ENCODE data around the gene NWD2. TPM values are rescaled to one million over a fixed set of nuclear protein-coding genes. Genes with fewer than 3 reads are reported as not detected.

Gene NWD2
- total and polyA plus RNA-seq, 10 of the 15 experiments (the other 5 are each of a cell fraction or from before 2014, with no cell fraction given): not detected

GRCh38 chr4:37453281-37453998 lies 208.9 kb downstream of the NWD2 start (continued):
- TF ChIP-seq USF1 (IDR thresholded peaks at IDR 0.05; ENCODE audit: borderline replicate concordance, extremely low read length, insufficient read depth, low read depth, low read length) (peak; percentile 94), MAX (IDR thresholded peaks at IDR 0.05; ENCODE audit: low read depth, low read length) (0 out of 2 replicates have a peak, but pooled peaks have one; percentile 41)

GRCh38 chr4:37453999-37454800 lies 209.7 kb downstream of the NWD2 start:
- no peak overlapping the region for H3K27ac ChIP-seq (ENCODE audit: control insufficient read depth, insufficient read depth)
- intact Hi-C loops (cut with micrococcal nuclease; ENCODE audit: unreplicated experiment): loop anchor here (1.0 to 2.0 kb wide), 2 partner anchors 112 to 339 kb away; no protein-coding TSS in a partner anchor
- H2AFZ ChIP-seq (ENCODE audit: control insufficient read depth, low read depth, low read length): no peak overlapping the region
- in situ Hi-C loops (cut with MboI): loop anchor here (5.0 to 10.0 kb wide), 2 partner anchors 113 to 581 kb away; no protein-coding TSS in a partner anchor
- RAD21 ChIA-PET (ENCODE audit: unreplicated experiment): interaction anchor here (1.5 to 1.6 kb wide), 2 partner anchors 112 to 120 kb away, joined by 3 to 6 read pairs; no protein-coding TSS in a partner anchor
- no peak overlapping the region for H3K9ac ChIP-seq (ENCODE audit: control insufficient read depth, insufficient read depth, low read length)
- no peaks in the 10 kb centered on the region for H4K20me1 ChIP-seq (ENCODE audit: control insufficient read depth, insufficient read depth)
- no peak for DNase-seq (ENCODE audit: low read depth, low spot score)
- H3K4me3 ChIP-seq: no peak overlapping the region; the same call in 1 of the 2 replicates
- SMC1A ChIA-PET (ENCODE audit: uncharacterized antibody, unreplicated experiment): interaction anchor here (1.1 to 2.2 kb wide), 6 partner anchors 10 to 143 kb away, joined by 3 to 27 read pairs (median 4); no protein-coding TSS in a partner anchor
- H3K4me1 ChIP-seq (ENCODE audit: control insufficient read depth, insufficient read depth, low read length): peaks cover 3% of the 10 kb centered on the region; the same call in 1 of the 2 replicates
- CTCF ChIA-PET: interaction anchor here (0.7 to 3.3 kb wide), 8 partner anchors 11 to 666 kb away, joined by 3 to 36 read pairs (median 5); no protein-coding TSS in a partner anchor
- FAIRE-seq: no peak
- ATAC-seq: no peak
- no peaks in the 10 kb centered on the region for H3K36me3 ChIP-seq (ENCODE audit: control insufficient read depth in 2 of 2, insufficient read depth in 2 of 2, low read length in 1 of 2)
- POLR2A ChIA-PET: no interaction called here
- peaks cover 8 to 13% of the 10 kb centered on the region in 2 experiments for H3K27me3 ChIP-seq (replicated peaks in 1 of 2; ENCODE audit: control insufficient read depth in 2 of 2, insufficient read depth in 2 of 2, low read length in 1 of 2)
- 10% methylated on average over 32 of the region's 32 CpGs for WGBS (ENCODE audit: insufficient coverage, insufficient replicate concordance, low lambda C conversion rate, missing lambda C conversion rate)
- H3K4me2 ChIP-seq (ENCODE audit: control insufficient read depth, insufficient read depth): peak overlapping the region; percentile 80
- BruUV-seq (replicated peaks): no TSS peak
- no peak for TF ChIP-seq EED (IDR thresholded peaks at IDR 0.05; ENCODE audit: low read depth)
- no peak for TF ChIP-seq SIN3A (IDR thresholded peaks at IDR 0.05; ENCODE audit: low read depth, low read length)
- TF ChIP-seq MTA3 (IDR thresholded peaks at IDR 0.05; ENCODE audit: borderline replicate concordance, low read length): no peak
- TF ChIP-seq BCL11A (IDR thresholded peaks at IDR 0.05; ENCODE audit: low read depth, low read length): no peak
- TF ChIP-seq EZH2 (IDR thresholded peaks at IDR 0.05; ENCODE audit: borderline replicate concordance, control insufficient read depth, low read depth, low read length): 0 out of 2 replicates have a peak, but pooled peaks have one; percentile 65
- no peak for TF ChIP-seq IRF4 (IDR thresholded peaks at IDR 0.05; ENCODE audit: low read depth, low read length)
- no peak for TF ChIP-seq TCF3 (IDR thresholded peaks at IDR 0.05; ENCODE audit: borderline replicate concordance, insufficient read depth, low read depth, low read length)
- TF ChIP-seq SUZ12 (IDR thresholded peaks at IDR 0.05; ENCODE audit: unreplicated experiment): peak; percentile 18
- TF ChIP-seq CHD4 (IDR thresholded peaks at IDR 0.05): no peak
- no peak for TF ChIP-seq SIX5 (IDR thresholded peaks at IDR 0.05; ENCODE audit: low read depth, low read length, severe bottlenecking)
- no peak for TF ChIP-seq ATF3 (IDR thresholded peaks at IDR 0.05; ENCODE audit: borderline replicate concordance, extremely low read depth, low read depth, low read length)
- H3K9me3 ChIP-seq (replicated peaks; ENCODE audit: control insufficient read depth, insufficient read depth, low read length): no peaks in the 10 kb centered on the region
- H3K79me2 ChIP-seq (ENCODE audit: control insufficient read depth, insufficient read depth, low read length): no peaks in the 10 kb centered on the region
